ENCODE results near the gene LRRC51.

Gene LRRC51

DNA sequence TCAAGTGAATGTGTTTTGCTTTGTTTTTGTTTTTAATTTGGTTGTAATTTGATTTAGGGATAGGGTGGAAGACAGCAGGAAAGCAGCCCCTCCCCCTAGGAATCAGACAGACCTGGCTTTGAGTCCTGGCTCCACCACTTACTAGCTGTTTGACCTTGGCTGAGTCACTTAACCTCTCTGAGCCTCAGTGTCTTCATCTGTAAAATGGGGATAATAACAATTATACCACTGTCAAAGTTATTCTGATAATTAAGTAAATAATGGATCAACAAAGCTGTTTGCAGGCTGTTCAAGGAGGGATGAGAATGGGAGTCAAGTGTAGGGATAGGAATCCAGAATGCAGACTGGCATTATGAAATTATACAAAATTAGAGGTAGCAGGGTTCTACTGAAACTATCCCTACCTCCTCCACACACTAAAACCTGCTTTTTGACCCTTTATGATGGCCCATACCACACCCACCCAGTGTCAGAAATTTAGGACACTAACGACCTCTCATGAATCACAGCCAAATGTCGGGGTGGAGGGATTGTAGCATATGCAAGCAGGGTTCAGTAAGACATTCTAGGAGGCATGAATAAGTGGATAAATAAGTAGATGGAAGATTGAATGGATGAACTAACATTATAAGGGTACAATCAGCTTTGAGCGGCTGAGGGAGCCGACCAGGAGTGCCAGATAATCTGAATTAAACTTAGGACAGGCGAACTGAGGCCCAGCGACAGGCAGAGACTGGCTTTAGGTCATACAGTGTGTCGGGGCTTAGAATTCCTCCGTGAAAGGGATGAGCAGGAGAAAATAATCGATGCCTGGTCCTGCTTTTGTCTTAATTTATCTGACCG is 30.9 kb downstream of the LRRC51 start:
- peak overlapping the region; percentile 82 for H3K27ac ChIP-seq
- TF ChIP-seq, protein P1, sequence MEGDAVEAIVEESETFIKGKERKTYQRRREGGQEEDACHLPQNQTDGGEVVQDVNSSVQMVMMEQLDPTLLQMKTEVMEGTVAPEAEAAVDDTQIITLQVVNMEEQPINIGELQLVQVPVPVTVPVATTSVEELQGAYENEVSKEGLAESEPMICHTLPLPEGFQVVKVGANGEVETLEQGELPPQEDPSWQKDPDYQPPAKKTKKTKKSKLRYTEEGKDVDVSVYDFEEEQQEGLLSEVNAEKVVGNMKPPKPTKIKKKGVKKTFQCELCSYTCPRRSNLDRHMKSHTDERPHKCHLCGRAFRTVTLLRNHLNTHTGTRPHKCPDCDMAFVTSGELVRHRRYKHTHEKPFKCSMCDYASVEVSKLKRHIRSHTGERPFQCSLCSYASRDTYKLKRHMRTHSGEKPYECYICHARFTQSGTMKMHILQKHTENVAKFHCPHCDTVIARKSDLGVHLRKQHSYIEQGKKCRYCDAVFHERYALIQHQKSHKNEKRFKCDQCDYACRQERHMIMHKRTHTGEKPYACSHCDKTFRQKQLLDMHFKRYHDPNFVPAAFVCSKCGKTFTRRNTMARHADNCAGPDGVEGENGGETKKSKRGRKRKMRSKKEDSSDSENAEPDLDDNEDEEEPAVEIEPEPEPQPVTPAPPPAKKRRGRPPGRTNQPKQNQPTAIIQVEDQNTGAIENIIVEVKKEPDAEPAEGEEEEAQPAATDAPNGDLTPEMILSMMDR (conservative IDR thresholded peaks at IDR 0.05): no peak
- TF ChIP-seq ZFX (IDR thresholded peaks at IDR 0.05): peak; percentile 30; the same call in 1 of the 2 replicates

GRCh38 chr11:72112143-72112977 is 31.7 kb downstream of the LRRC51 start, which contains the start of gene ANAPC15:
ANAPC15 (minus strand) TSS chr11:72112695; CDS start chr11:72111276, 1,419 bp downstream.
- H3K27ac ChIP-seq: peak within 1 kb of the TSS; percentile 82
- TF ChIP-seq, protein P1 (conservative IDR thresholded peaks at IDR 0.05): no peak

DNA sequence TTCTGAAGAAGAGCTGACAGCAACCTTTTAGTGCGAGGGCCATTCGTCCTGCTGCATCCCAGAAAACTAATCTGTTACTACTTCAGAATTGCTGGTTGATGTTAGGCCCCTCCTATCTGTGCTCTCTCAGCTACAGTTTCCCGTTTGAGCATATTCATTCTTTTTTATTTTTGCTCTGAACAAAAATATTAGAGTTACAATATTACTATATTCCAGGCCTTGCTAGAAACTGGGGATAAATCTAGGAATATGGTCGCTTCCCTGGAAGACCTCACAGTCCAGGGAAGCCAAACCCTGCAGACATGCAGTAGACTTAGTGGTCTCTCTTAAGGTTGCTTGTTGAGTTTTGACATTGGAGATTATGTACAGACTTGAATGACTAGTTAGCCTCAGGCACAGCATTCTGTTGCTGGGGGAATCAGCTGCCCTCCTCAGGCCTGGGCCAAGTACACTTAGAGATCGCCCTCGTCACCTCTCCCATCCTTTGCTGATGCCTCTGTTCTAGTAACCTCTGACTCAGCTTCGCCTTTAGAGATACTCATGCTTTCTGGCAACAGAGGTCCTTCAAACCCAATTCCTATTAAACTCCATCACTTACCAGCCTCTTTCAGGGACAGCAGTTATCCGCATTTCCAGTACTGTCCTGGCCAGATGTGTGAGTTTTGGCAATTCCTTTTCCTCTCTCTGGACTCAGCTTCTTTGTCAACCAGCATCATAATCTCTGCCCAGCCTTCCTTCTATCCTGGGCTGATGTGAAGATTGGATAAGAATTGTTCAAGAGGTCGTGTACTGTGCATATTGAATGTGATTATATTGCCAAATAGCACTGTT is 32.5 kb downstream of the LRRC51 start:
- H3K27ac ChIP-seq: peak overlapping the region; percentile 82
- TF ChIP-seq, protein P1 (conservative IDR thresholded peaks at IDR 0.05): no peak
- TF ChIP-seq ZFX (IDR thresholded peaks at IDR 0.05): no peak

GRCh38 chr11:72114570-72114969 is 33.9 kb downstream of the LRRC51 start:
- TF ChIP-seq, protein P1 (conservative IDR thresholded peaks at IDR 0.05): no peak
- no peak for TF ChIP-seq ZFX (IDR thresholded peaks at IDR 0.05)
- no peak overlapping the region for H3K27ac ChIP-seq

DNA sequence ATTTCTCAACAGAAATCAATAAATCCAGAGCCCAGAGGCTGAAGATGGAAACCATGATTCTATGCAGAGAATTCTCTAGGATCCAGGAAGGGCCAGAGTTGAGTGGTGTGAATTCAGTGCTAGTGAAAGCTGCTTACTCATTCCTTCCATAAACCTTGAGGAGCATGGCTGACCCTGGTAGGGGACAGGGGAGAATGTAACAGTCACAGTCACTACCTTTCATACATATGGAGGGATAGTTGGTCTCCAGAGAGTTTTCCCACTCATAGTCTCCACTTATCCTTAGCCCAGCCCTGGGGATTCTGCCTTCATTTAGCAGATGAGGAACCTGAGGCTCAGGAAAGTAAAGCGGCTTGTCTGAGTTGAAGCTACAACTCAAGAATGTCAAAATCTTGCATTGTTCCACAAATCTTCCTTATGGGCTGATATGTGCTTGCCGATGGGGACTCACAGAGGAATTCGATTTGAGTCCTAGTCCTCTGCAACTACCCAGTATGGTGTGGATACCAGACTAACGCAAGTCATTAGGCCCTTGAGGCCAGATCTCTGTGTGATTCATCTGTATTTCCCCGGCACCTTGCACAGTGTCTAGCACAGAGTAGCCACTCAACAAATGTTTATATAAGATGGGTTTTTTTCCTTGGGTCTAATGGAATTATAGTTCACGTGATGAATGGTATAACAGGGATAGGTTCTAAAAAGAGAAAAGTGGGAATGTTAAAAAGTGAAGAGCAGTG is 35.5 kb downstream of the LRRC51 start:
- no peak overlapping the region for H3K27ac ChIP-seq
- TF ChIP-seq, protein P1 (conservative IDR thresholded peaks at IDR 0.05): no peak
- no peak for TF ChIP-seq ZFX (IDR thresholded peaks at IDR 0.05)

DNA sequence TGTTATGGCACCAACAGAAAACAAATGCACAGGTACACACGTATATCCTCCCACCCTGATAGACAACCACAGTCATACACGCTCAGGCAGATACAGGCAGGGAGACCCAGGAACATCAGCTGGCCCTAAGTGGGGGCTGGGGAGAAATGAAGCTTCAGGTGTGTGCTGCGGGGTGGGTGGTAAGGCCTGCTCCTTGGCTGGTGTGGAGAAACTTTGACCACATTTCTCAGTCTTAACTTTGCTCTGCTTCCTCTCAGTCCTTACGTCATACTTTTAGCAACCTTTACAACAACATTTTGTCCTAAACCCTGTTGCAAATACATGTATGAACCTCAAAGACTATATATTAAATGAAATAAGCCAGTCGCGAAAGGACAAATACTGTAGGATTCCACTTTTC is 38.5 kb downstream of the LRRC51 start:
- TF ChIP-seq, protein P1 (conservative IDR thresholded peaks at IDR 0.05): no peak
- no peak for TF ChIP-seq ZFX (IDR thresholded peaks at IDR 0.05)
- no peak overlapping the region for H3K27ac ChIP-seq

Data from C4-2B (cell line).